Thoracic aorta (tissue), 2 donors: ENCODE results near the gene ADAMTS17. TPM values are rescaled to one million over a fixed set of nuclear protein-coding genes. Genes with fewer than 3 reads are reported as not detected.

Experiments used
- ATAC-seq: fragments of 150-250 bp; one replicate; pipeline ENCODE4 v1.8.0; 2017; ENCODE audit warnings: low read depth; ENCODE audit not compliant: insufficient number of reproducible peaks, low FRiP score
- DNase-seq: peaks from one replicate; pipeline ENCODE4 v3.0.0-alpha.2; 2020; ENCODE audit warnings: low spot score
- H3K27ac ChIP-seq, 2 donors: fragments of 200-600 bp; sonication (generic); 1 replicate in 1 of 2; 2 replicates in 1 of 2; pipeline ENCODE4 v1.5.1; 2016; ENCODE audit warnings: mild to moderate bottlenecking in 2 of 2, moderate library complexity in 2 of 2
- H3K27me3 ChIP-seq: fragments of 200-600 bp; sonication (generic); replicated peaks from 2 replicates; pipeline ENCODE4 v1.6.0; 2016; ENCODE audit warnings: mild to moderate bottlenecking; ENCODE audit not compliant: insufficient read depth
- H3K36me3 ChIP-seq: fragments of 200-600 bp; sonication (generic); one replicate; pipeline ENCODE4 v1.5.1; 2016
- H3K4me1 ChIP-seq, 2 donors: fragments of 200-600 bp; sonication (generic); 1 replicate in 1 of 2; 2 replicates in 1 of 2; pipeline versions ENCODE4 v1.5.1 to v1.6.0; 2016; ENCODE audit warnings: low read depth in 2 of 2, mild to moderate bottlenecking in 1 of 2; ENCODE audit not compliant: control insufficient read depth in 1 of 2
- H3K4me3 ChIP-seq: fragments of 200-600 bp; sonication (generic); 2 replicates; pipeline ENCODE4 v1.5.1; 2016; ENCODE audit warnings: mild to moderate bottlenecking
- H3K9me3 ChIP-seq: fragments of 200-600 bp; sonication (generic); 2 replicates; pipeline ENCODE4 v1.5.1; 2016
- total RNA-seq, 2 donors: library from RNA; depleted of rRNA; stranded (reverse); fragments of >200 nt; gene quantifications; one replicate each; pipeline versions ENCODE4 v1.1.0 to v1.2.3, GENCODE V29; 2016
- TF ChIP-seq, protein P1 (sequence below): fragments of 200-600 bp; sonication (generic); IDR thresholded peaks from one replicate; pipeline ENCODE4 v1.5.1; 2019; ENCODE audit warnings: antibody characterized with exemption

The ADAMTS17 gene
- total RNA-seq, 2 donors from 2014 or later: 2.8 to 8.1 TPM

DNA sequence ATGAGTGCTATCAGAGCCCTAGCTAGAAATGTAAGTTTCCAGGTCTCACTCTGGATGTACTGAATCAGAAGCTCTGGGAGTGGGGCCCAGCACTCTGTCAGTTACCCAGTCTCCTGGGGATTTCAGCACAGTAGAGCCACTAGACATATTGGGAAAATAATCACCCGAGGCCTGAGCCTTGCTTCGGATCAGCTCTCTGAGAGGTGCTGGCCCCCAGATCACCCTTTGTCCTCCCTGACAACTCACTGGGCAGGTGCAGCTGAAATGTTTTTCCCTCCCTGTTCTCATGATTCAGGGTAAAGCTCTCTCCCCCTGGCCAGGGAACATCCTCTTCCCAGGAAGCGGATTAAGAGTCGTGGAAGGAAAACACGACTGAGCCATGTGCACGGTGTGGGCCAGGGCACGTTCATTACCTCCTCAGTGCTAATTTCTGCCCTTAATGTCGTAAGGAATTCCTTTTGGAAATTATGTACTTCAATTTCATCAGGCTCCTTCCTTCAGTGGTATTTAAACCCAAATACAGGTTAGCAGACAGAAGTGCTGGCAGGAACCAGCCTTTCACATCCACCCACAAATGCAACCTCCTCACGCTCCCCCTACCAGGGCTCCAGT is 311.8 kb downstream of the ADAMTS17 start:
- peaks cover 6 to 48% of the 10 kb centered on the region in 2 donors for H3K4me1 ChIP-seq
- H3K4me3 ChIP-seq: no peak overlapping the region
- TF ChIP-seq, protein P1, sequence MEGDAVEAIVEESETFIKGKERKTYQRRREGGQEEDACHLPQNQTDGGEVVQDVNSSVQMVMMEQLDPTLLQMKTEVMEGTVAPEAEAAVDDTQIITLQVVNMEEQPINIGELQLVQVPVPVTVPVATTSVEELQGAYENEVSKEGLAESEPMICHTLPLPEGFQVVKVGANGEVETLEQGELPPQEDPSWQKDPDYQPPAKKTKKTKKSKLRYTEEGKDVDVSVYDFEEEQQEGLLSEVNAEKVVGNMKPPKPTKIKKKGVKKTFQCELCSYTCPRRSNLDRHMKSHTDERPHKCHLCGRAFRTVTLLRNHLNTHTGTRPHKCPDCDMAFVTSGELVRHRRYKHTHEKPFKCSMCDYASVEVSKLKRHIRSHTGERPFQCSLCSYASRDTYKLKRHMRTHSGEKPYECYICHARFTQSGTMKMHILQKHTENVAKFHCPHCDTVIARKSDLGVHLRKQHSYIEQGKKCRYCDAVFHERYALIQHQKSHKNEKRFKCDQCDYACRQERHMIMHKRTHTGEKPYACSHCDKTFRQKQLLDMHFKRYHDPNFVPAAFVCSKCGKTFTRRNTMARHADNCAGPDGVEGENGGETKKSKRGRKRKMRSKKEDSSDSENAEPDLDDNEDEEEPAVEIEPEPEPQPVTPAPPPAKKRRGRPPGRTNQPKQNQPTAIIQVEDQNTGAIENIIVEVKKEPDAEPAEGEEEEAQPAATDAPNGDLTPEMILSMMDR: no peak
- H3K36me3 ChIP-seq: no peaks in the 10 kb centered on the region
- ATAC-seq (no peak), DNase-seq (no peak)
- H3K9me3 ChIP-seq: no peaks in the 10 kb centered on the region
- H3K27ac ChIP-seq: no peak overlapping the region
- H3K27me3 ChIP-seq: no peaks in the 10 kb centered on the region

DNA sequence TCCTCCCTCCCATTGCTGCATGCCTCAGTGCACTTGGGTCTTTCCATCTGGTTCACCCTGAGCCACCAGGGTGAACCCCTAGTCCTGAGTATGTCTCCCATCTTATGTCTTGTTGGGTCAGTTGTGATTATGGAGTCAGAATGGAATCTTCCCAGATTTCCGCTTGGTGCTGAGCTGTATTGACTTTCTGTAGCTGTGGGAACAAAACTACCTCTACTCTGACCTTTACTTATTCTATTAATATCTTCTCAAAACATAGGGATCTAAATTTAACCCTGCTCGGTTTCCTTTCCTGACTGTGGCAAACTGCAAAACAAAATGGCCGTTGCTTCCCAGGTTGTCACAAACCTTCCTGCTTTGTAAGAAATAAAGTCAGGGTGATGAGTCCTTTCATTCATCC is 312.7 kb downstream of the ADAMTS17 start:
- ATAC-seq: no peak
- Histone ChIP-seq H3K27ac (no peak overlapping the region), H3K4me3 (no peak overlapping the region), H3K4me1 (peaks cover 6 to 42% of the 10 kb centered on the region in 2 donors), H3K9me3 (no peaks in the 10 kb centered on the region), H3K27me3 (no peaks in the 10 kb centered on the region), H3K36me3 (no peaks in the 10 kb centered on the region)
- TF ChIP-seq, protein P1: no peak
- no peak for DNase-seq

DNA sequence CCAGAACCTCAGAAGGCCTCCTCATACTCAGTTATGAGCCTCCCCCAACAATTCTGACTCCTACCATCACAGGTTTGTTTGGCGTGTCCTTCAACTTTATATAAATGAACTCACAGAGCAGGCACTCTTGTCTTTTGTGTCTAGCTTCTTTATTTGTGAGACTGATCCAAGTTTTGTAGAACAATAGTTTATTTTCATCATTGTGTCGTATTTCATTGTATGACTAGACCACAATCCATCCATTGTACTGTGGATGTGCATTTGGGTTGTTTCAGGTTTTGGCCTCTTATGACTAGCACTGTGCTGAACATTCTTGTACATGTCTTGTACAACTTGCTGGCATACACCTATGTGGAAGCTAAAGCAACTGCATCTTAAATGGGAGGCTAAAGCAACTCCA is 315.7 kb downstream of the ADAMTS17 start:
- Histone ChIP-seq H3K4me3 (no peak overlapping the region), H3K27me3 (no peaks in the 10 kb centered on the region), H3K27ac (no peak overlapping the region), H3K36me3 (no peaks in the 10 kb centered on the region), H3K4me1 (peaks cover 0 to 36% of the 10 kb centered on the region in 2 donors), H3K9me3 (no peaks in the 10 kb centered on the region)
- ATAC-seq (no peak), DNase-seq (no peak)
- TF ChIP-seq, protein P1: no peak

DNA sequence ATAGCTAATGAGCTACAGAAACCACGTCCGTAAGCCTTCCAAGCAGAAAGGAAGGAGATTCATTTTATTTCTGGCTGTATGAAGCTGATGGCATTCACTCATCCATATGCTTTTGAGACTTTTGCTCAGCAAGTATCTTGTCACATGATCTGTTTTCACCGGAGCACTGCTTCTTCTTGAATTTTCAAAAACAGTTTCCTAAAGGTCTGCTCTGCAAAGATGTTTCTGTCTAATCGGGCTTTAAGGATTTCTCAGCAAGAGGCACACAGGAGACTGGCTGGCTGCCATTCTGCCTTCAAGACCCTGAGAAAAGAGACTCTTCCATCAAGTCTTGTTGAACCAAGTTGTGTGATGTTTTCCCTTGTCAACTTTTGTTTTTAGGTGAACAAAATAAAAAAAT is 319.0 kb downstream of the ADAMTS17 start:
- H3K4me1 ChIP-seq: peaks cover 0 to 24% of the 10 kb centered on the region in 2 donors
- DNase-seq (no peak), ATAC-seq (no peak)
- no peaks in the 10 kb centered on the region for H3K36me3 ChIP-seq
- H3K27me3 ChIP-seq: no peaks in the 10 kb centered on the region
- no peak overlapping the region for H3K4me3 ChIP-seq
- TF ChIP-seq, protein P1: no peak
- H3K9me3 ChIP-seq: no peaks in the 10 kb centered on the region
- no peak overlapping the region for H3K27ac ChIP-seq

DNA sequence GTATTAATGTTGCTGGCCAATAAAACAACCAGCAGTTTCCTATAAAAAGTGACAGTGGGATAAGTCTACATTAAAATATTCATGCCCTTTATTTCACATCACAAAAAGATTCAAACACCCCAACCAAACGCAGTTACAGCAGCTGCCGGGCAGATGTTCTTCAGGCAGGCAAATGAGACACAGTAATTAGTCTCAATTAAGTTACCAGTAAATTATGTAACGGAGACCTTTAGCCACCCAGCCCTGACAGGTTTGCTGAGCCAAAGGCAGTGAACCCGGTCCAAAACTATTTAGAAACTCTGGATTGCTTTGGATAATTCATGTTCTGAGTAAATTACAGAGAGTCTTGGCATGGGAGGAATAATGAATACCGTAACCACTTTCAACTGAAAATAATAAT is 319.4 kb downstream of the ADAMTS17 start:
- H3K27me3 ChIP-seq: no peaks in the 10 kb centered on the region
- no peak overlapping the region for H3K27ac ChIP-seq
- no peak for ATAC-seq
- no peaks in the 10 kb centered on the region for H3K9me3 ChIP-seq
- H3K4me1 ChIP-seq: peaks cover 0 to 24% of the 10 kb centered on the region in 2 donors
- H3K36me3 ChIP-seq: no peaks in the 10 kb centered on the region
- H3K4me3 ChIP-seq: no peak overlapping the region
- TF ChIP-seq, protein P1: no peak
- no peak for DNase-seq
